ENCODE results near the gene GTPBP4.

DNA sequence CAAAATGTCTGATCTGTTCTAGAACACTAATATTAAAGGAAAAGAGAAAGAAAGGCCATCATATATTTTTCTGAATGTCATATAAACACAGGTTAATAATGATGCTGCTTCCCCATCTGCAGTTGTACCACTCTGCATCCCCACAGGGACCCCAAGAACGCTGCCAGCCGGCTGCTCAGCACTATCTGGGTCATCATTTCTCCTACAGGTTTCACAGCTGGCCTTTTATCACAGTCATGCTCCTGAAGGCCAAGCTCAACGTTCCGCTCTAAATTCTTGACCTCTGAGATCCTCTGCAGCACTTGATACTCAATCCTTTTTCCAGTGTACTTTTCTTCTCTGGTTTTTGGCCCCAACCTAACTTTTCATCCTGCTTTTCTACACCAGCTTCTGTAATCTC lies 55.9 kb downstream of the GTPBP4 start:
- TF ChIP-seq POLR2AphosphoS5 (IDR thresholded peaks at IDR 0.05): no peak
- TF ChIP-seq, protein P1, sequence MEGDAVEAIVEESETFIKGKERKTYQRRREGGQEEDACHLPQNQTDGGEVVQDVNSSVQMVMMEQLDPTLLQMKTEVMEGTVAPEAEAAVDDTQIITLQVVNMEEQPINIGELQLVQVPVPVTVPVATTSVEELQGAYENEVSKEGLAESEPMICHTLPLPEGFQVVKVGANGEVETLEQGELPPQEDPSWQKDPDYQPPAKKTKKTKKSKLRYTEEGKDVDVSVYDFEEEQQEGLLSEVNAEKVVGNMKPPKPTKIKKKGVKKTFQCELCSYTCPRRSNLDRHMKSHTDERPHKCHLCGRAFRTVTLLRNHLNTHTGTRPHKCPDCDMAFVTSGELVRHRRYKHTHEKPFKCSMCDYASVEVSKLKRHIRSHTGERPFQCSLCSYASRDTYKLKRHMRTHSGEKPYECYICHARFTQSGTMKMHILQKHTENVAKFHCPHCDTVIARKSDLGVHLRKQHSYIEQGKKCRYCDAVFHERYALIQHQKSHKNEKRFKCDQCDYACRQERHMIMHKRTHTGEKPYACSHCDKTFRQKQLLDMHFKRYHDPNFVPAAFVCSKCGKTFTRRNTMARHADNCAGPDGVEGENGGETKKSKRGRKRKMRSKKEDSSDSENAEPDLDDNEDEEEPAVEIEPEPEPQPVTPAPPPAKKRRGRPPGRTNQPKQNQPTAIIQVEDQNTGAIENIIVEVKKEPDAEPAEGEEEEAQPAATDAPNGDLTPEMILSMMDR (IDR thresholded peaks at IDR 0.05): no peak

Measured in prostate gland (tissue), 2 donors.